H1 (cell line): ENCODE data around the gene SPATS2. TPM values are rescaled to one million over a fixed set of nuclear protein-coding genes. Genes with fewer than 3 reads are reported as not detected.

ENCODE experiments used
- BACH1 ChIP-seq: IDR thresholded peaks from 2 replicates; pipeline ENCODE4 v1.6.1; 2012; ENCODE audit warnings: low read length, improper control_type of control experiment
- BCL11A ChIP-seq, 2 experiments: IDR thresholded peaks; one replicate each; pipeline ENCODE4 v1.6.1; 2011; ENCODE audit warnings: low read depth in 2 of 2, low read length in 2 of 2, mild to moderate bottlenecking in 2 of 2
- CBX5 ChIP-seq: fragments of 300-800, 300-1000 bp; sonication (generic); IDR thresholded peaks from 2 replicates; pipeline ENCODE4 v1.7.1; 2016; ENCODE audit warnings: antibody characterized with exemption, low read length, low read depth
- CEBPB ChIP-seq: IDR thresholded peaks from 2 replicates; pipeline ENCODE4 v1.6.1; 2012; ENCODE audit warnings: low read depth, low read length
- CHD1 ChIP-seq: IDR thresholded peaks from 2 replicates; pipeline ENCODE4 v1.6.1; 2012; ENCODE audit warnings: low read depth, low read length, improper control_type of control experiment
- CREB1 ChIP-seq: IDR thresholded peaks from 2 replicates; pipeline ENCODE4 v1.6.1; 2012; ENCODE audit warnings: inconsistent platforms
- E2F6 ChIP-seq: IDR thresholded peaks from 2 replicates; pipeline ENCODE4 v1.6.1; 2012; ENCODE audit warnings: inconsistent platforms
- EP300 ChIP-seq, 2 experiments: IDR thresholded peaks; 1 replicate in 1 of 2; 2 replicates in 1 of 2; pipeline ENCODE4 v1.6.1; 2011 to 2012; ENCODE audit warnings: low read depth in 2 of 2, low read length in 2 of 2, mild to moderate bottlenecking in 2 of 2, borderline replicate concordance in 1 of 2, inconsistent platforms in 1 of 2, moderate library complexity in 1 of 2
- HDAC2 ChIP-seq, 2 experiments: fragments of 300-600 bp in 1 of 2; sonication (generic) in 1 of 2; IDR thresholded peaks; 2 replicates each; pipeline ENCODE4 v1.6.1; 2011 to 2012; ENCODE audit warnings: low read depth in 2 of 2, low read length in 2 of 2, mild to moderate bottlenecking in 2 of 2, moderate library complexity in 2 of 2, borderline replicate concordance in 1 of 2, inconsistent platforms in 1 of 2
- KDM5A ChIP-seq: fragments of 200-600 bp; IDR thresholded peaks from 2 replicates; pipeline ENCODE4 v1.7.1; 2012; ENCODE audit warnings: mild to moderate bottlenecking, low read length, inconsistent platforms, mixed read lengths
- MAX ChIP-seq: IDR thresholded peaks from 2 replicates; pipeline ENCODE4 v1.6.1; 2012; ENCODE audit warnings: inconsistent platforms
- POLR2A ChIP-seq, 2 experiments: IDR thresholded peaks; 1 replicate in 1 of 2; 2 replicates in 1 of 2; pipeline ENCODE4 v1.6.1; 2011; ENCODE audit warnings: low read depth in 2 of 2, low read length in 2 of 2, mild to moderate bottlenecking in 2 of 2; ENCODE audit errors: control extremely low read depth in 1 of 2
- POU5F1 ChIP-seq: IDR thresholded peaks from 2 replicates; pipeline ENCODE4 v1.6.1; 2011; ENCODE audit warnings: low read depth, mild to moderate bottlenecking, low read length, moderate library complexity
- RAD21 ChIP-seq, 2 experiments: IDR thresholded peaks in 1 of 2; conservative IDR thresholded peaks in 1 of 2; 2 replicates each; pipeline ENCODE4 v1.6.1; 2011; ENCODE audit warnings: low read depth in 2 of 2, low read length in 2 of 2, improper control_type of control experiment in 1 of 2, inconsistent platforms in 1 of 2, mild to moderate bottlenecking in 1 of 2, moderate library complexity in 1 of 2
- SP2 ChIP-seq: IDR thresholded peaks from 2 replicates; pipeline ENCODE4 v1.6.1; 2012; ENCODE audit warnings: mild to moderate bottlenecking, low read length, inconsistent platforms
- SUZ12 ChIP-seq: fragments of 200-600 bp; sonication (generic); IDR thresholded peaks from 2 replicates; pipeline ENCODE4 v1.6.1; 2012; ENCODE audit warnings: mild to moderate bottlenecking, inconsistent platforms, low read length, moderate library complexity, mixed read lengths
- TCF12 ChIP-seq: IDR thresholded peaks from 2 replicates; pipeline ENCODE4 v1.6.1; 2011; ENCODE audit warnings: low read depth, mild to moderate bottlenecking, low read length
- YY1 ChIP-seq: IDR thresholded peaks from 2 replicates; pipeline ENCODE4 v1.6.1; 2011; ENCODE audit warnings: low read depth, mild to moderate bottlenecking, low read length
- polyA plus RNA-seq, 7 experiments: library from polyadenylated mRNA; depleted of rRNA in 3 of 7; stranded (reverse) in 5 of 7; unstranded in 2 of 7; fragments of >200 nt in 5 of 7; fragments of 200-250 nt in 2 of 7; gene quantifications; 1 replicate in 5 of 7; 2 replicates in 1 of 7; 4 replicates in 1 of 7; pipeline versions ENCODE4 v1.2.1 to v1.2.3, GENCODE V29; 2011 to 2013; ENCODE audit warnings: missing spikeins in 2 of 7, mixed read lengths in 2 of 7
- total RNA-seq: library from RNA; stranded (reverse); fragmentation: NEBNext Ultra II Directional; extraction: Animal tissue kit (Norgen Biotek cat#: 25700); gene quantifications from 2 replicates; pipeline ENCODE4 v1.2.1, GENCODE V29; 2021

SPATS2 gene
- total and polyA plus RNA-seq, 2 of the 8 experiments (the other 6 are each of a cell fraction or from before 2014, with no cell fraction given), result 19.2 to 24.5 TPM

- TF ChIP-seq POLR2A (IDR thresholded peaks at IDR 0.05; ENCODE audit: control extremely low read depth in 1 of 2, low read depth in 2 of 2, low read length in 2 of 2), result no peak
- no peak for TF ChIP-seq CEBPB
- no peak for TF ChIP-seq POU5F1
- no peak for TF ChIP-seq CHD1
- no peak for TF ChIP-seq CBX5
- peak; percentile 71; the same call in 1 of the 2 replicates for TF ChIP-seq E2F6
- no peak for TF ChIP-seq CREB1
- TF ChIP-seq SP2, result no peak
- no peak for TF ChIP-seq TCF12
- TF ChIP-seq MAX, result peak; percentile 81; the same call in 1 of the 2 replicates
- TF ChIP-seq RAD21 (IDR thresholded peaks at IDR 0.05 in 1 of 2, conservative IDR thresholded peaks at IDR 0.05 in 1 of 2; ENCODE audit: low read depth in 2 of 2, low read length in 2 of 2), result peak in 1 of 2 experiments; percentile 33; a peak in 2 of 4 replicates
- peak; percentile 18; the same call in 1 of the 2 replicates for TF ChIP-seq YY1
- TF ChIP-seq BACH1, result peak; percentile 2; the same call in 1 of the 2 replicates
- TF ChIP-seq KDM5A, result no peak
- no peak for TF ChIP-seq EP300 (IDR thresholded peaks at IDR 0.05; ENCODE audit: borderline replicate concordance in 1 of 2, low read depth in 2 of 2, low read length in 2 of 2)
- 0 out of 4 replicates have a peak, but pooled peaks of 1 of the 2 experiments have one; percentile 40 for TF ChIP-seq HDAC2 (IDR thresholded peaks at IDR 0.05; ENCODE audit: borderline replicate concordance in 1 of 2, low read depth in 2 of 2, low read length in 2 of 2)
- TF ChIP-seq SUZ12, result peak; percentile 74; the same call in 1 of the 2 replicates
- no peak for TF ChIP-seq BCL11A (IDR thresholded peaks at IDR 0.05; ENCODE audit: low read depth in 2 of 2, low read length in 2 of 2)
Measured at GRCh38 chr12:49548822-49549648, 181.8 kb downstream of the SPATS2 start (continued).
